Activated CD8-positive, alpha-beta memory T cell treated with anti-CD3 and anti-CD28 coated beads, Interleukin-2, amount 50 U/mL, for 48 hours (primary cell): ENCODE measurements around the gene CREG2.

Experiments used
- DNase-seq: peaks from one replicate; pipeline ENCODE4 v3.0.0-alpha.2; 2020

CREG2 gene

DNA sequence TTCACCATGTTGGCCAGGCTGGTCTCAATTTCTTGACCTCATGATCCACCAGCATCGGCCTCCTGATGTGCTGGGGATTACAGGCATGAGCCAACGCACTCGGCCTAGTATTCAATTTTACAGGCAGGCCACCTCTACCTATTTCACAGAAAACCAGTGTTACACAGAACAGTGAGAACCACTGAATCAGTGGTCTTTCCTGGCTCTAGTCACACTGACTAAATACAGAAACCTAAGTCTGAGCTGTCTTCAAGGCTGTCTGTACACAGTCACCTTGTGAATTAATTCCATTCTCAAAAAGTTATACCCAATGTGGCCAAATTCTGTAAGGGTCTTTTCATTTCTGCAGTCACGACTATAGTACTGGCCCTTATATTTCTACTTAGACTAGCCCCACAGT, 82.3 kb downstream of the CREG2 start:
- DNase-seq, result no peak

- no peak for DNase-seq
Observed at GRCh38 chr2:101303688-101304087, 83.6 kb downstream of the CREG2 start.

DNA sequence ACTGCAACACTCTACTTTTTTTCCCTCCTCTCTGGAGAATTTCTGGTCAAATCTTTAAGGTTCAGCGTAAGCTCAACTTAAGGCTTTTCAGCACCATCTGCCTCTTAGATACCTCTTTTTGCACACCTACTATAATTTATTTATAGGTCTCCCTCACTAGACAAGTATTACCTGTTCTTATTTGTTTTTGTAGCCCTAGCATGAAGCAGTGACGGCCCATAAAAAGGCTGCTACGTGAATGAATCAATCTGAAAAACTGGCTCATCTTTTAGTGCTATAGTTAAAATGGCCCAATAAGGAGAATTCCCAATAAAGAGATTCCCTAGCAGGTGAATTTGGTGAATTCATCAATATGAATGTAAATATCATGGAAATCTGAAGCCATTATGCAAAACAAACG, 85.3 kb downstream of the CREG2 start:
- DNase-seq, result no peak

GRCh38 chr2:101300836-101301235, 86.5 kb downstream of the CREG2 start:
- DNase-seq, result no peak

- DNase-seq, result no peak
Observed at GRCh38 chr2:101300164-101300563, 87.1 kb downstream of the CREG2 start.

- DNase-seq, result no peak
Observed at GRCh38 chr2:101299604-101300003, 87.7 kb downstream of the CREG2 start.

- no peak for DNase-seq
Observed at GRCh38 chr2:101297383-101297782, 89.9 kb downstream of the CREG2 start.

DNA sequence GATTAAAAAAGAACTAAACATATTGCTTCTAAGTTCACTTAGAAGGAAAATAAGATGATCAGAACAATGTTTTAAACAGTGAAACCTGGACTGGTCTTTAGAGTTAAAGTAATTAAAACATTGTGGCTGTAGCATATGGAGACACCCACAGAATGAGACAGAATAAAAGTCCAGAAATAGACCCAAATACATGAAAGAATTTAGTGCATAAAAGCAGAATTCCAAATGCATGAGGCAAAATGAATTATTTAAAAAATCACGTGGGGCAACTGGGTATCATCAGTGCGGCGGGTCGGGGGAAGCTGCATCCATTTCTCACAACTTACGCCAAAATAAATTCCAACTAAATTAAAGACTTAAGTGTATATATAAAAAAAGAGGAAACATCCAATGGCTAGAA, 90.9 kb downstream of the CREG2 start:
- DNase-seq, result no peak

- DNase-seq, result no peak
Observed at GRCh38 chr2:101295895-101296294, 91.4 kb downstream of the CREG2 start.
